ENCODE measurements around the gene AHR.

Gene AHR

GRCh38 chr7:17304926-17305325, 6.5 kb downstream of the AHR start:
- peak; percentile 11 for DNase-seq (ENCODE audit: low read depth, low spot score)

GRCh38 chr7:17305387-17306171, 7.1 kb downstream of the AHR start:
- no peak for DNase-seq (ENCODE audit: low read depth, low spot score)

- DNase-seq (ENCODE audit: low read depth, low spot score), result no peak
Measured at GRCh38 chr7:17307000-17307399, 8.5 kb downstream of the AHR start.

- DNase-seq (ENCODE audit: low read depth, low spot score), result no peak
Measured at GRCh38 chr7:17307558-17307957, 9.1 kb downstream of the AHR start.

GRCh38 chr7:17307969-17308648, 9.7 kb downstream of the AHR start:
- no peak for DNase-seq (ENCODE audit: low read depth, low spot score)

- DNase-seq (ENCODE audit: low read depth, low spot score), result no peak
Measured at GRCh38 chr7:17311194-17311593, 12.7 kb downstream of the AHR start.

GRCh38 chr7:17311952-17312351, 13.5 kb downstream of the AHR start:
- DNase-seq (ENCODE audit: low read depth, low spot score), result no peak

- no peak for DNase-seq (ENCODE audit: low read depth, low spot score)
Measured at GRCh38 chr7:17312641-17313040, 14.2 kb downstream of the AHR start.

- no peak for DNase-seq (ENCODE audit: low read depth, low spot score)
Measured at GRCh38 chr7:17313194-17313593, 14.7 kb downstream of the AHR start.

- DNase-seq (ENCODE audit: low read depth, low spot score), result no peak
Measured at GRCh38 chr7:17315974-17316373, 17.5 kb downstream of the AHR start.

GRCh38 chr7:17318146-17318545, 19.7 kb downstream of the AHR start:
- DNase-seq (ENCODE audit: low read depth, low spot score), result no peak

- DNase-seq (ENCODE audit: low read depth, low spot score), result no peak
Measured at GRCh38 chr7:17319164-17320101, 21.0 kb downstream of the AHR start.

- DNase-seq (ENCODE audit: low read depth, low spot score), result no peak
Measured at GRCh38 chr7:17320102-17320497, 21.6 kb downstream of the AHR start.

GRCh38 chr7:17320657-17321056, 22.2 kb downstream of the AHR start:
- no peak for DNase-seq (ENCODE audit: low read depth, low spot score)

GRCh38 chr7:17325364-17325763, 26.9 kb downstream of the AHR start:
- no peak for DNase-seq (ENCODE audit: low read depth, low spot score)

GRCh38 chr7:17326378-17326777, 27.9 kb downstream of the AHR start:
- DNase-seq (ENCODE audit: low read depth, low spot score), result no peak

GRCh38 chr7:17328641-17329040, 30.2 kb downstream of the AHR start:
- no peak for DNase-seq (ENCODE audit: low read depth, low spot score)

GRCh38 chr7:17329440-17329839, 31.0 kb downstream of the AHR start:
- DNase-seq (ENCODE audit: low read depth, low spot score), result no peak

- DNase-seq (ENCODE audit: low read depth, low spot score), result no peak
Measured at GRCh38 chr7:17331891-17332501, 33.5 kb downstream of the AHR start.

GRCh38 chr7:17333221-17333620, 34.8 kb downstream of the AHR start:
- DNase-seq (ENCODE audit: low read depth, low spot score), result no peak

GRCh38 chr7:17336168-17336567, 37.7 kb downstream of the AHR start:
- no peak for DNase-seq (ENCODE audit: low read depth, low spot score)

- DNase-seq (ENCODE audit: low read depth, low spot score), result no peak
Measured at GRCh38 chr7:17339139-17339538, 40.7 kb downstream of the AHR start.
